Loucy (cell line): Measurements from ENCODE around the gene DCP1B.
"Not testable (repeated sequence)": the region's sequence is repeated elsewhere in the genome, so short reads cannot be mapped to it uniquely, and the experiment has no call there.

Experiments used
- H2AFZ ChIP-seq: fragments of 200-600 bp; sonication (generic); 2 replicates; pipeline ENCODE4 v1.6.0; 2016; ENCODE audit warnings: antibody characterized with exemption, mild to moderate bottlenecking, low read length, moderate library complexity
- H3F3A ChIP-seq: fragments of 200-600 bp; 2 replicates; pipeline ENCODE4 v1.6.0; 2016; ENCODE audit warnings: antibody characterized with exemption, low read depth, mild to moderate bottlenecking
- H3K27me3 ChIP-seq: fragments of 200-600 bp; sonication (generic); 2 replicates; pipeline ENCODE4 v1.6.1; 2014; ENCODE audit warnings: low read length, mild to moderate bottlenecking; ENCODE audit not compliant: insufficient read depth, poor library complexity, severe bottlenecking
- H3K36me3 ChIP-seq: fragments of 200-600 bp; sonication (generic); 2 replicates; pipeline ENCODE4 v1.6.1; 2016; ENCODE audit warnings: low read length; ENCODE audit not compliant: insufficient read depth
- H3K4me1 ChIP-seq: fragments of 200-600 bp; sonication (generic); 2 replicates; pipeline ENCODE4 v1.5.1; 2014; ENCODE audit warnings: low read length, mild to moderate bottlenecking; ENCODE audit not compliant: insufficient read depth, poor library complexity, severe bottlenecking
- H3K4me2 ChIP-seq: fragments of 200-600 bp; sonication (generic); 2 replicates; pipeline ENCODE4 v1.6.0; 2014; ENCODE audit warnings: antibody characterized with exemption, low read length, low read depth, mild to moderate bottlenecking; ENCODE audit not compliant: poor library complexity, severe bottlenecking
- H3K4me3 ChIP-seq: fragments of 200-600 bp; sonication (generic); 2 replicates; pipeline ENCODE4 v1.5.1; 2014; ENCODE audit warnings: low read length, mild to moderate bottlenecking, mixed read lengths; ENCODE audit not compliant: poor library complexity, severe bottlenecking
- H3K79me2 ChIP-seq: fragments of 200-600 bp; sonication (generic); 2 replicates; pipeline ENCODE4 v1.6.1; 2014; ENCODE audit warnings: low read length; ENCODE audit not compliant: insufficient read depth
- H3K9ac ChIP-seq: fragments of 200-600 bp; sonication (generic); 2 replicates; pipeline ENCODE4 v1.6.0; 2014; ENCODE audit warnings: mild to moderate bottlenecking, low read depth, low read length, moderate library complexity; ENCODE audit not compliant: poor library complexity, severe bottlenecking
- H3K9me2 ChIP-seq: fragments of 200-600 bp; sonication (generic); replicated peaks from 2 replicates; pipeline ENCODE4 v1.6.1; 2016; ENCODE audit warnings: low read depth, low read length, mixed read lengths
- H3K9me3 ChIP-seq: fragments of 200-600 bp; sonication (generic); 2 replicates; pipeline ENCODE4 v1.6.1; 2014; ENCODE audit warnings: mild to moderate bottlenecking, antibody characterized with exemption, low read length, low read depth; ENCODE audit not compliant: insufficient read depth
- H4K20me1 ChIP-seq: fragments of 200-600 bp; sonication (generic); 2 replicates; pipeline ENCODE4 v1.6.0; 2014; ENCODE audit warnings: antibody characterized with exemption, low read length, mild to moderate bottlenecking; ENCODE audit not compliant: insufficient read depth, poor library complexity, severe bottlenecking
- EZH2phosphoT487 ChIP-seq: fragments of 200-600 bp; IDR thresholded peaks from 2 replicates; pipeline ENCODE4 v1.6.1; 2018; ENCODE audit warnings: antibody characterized with exemption, mild to moderate bottlenecking, moderate library complexity, borderline replicate concordance
- TF ChIP-seq, protein P1 (sequence below): fragments of 200-600 bp; sonication (generic); conservative IDR thresholded peaks from 2 replicates; pipeline ENCODE4 v1.5.1; 2014; ENCODE audit warnings: mild to moderate bottlenecking, antibody characterized with exemption, low read length

Gene DCP1B

DNA sequence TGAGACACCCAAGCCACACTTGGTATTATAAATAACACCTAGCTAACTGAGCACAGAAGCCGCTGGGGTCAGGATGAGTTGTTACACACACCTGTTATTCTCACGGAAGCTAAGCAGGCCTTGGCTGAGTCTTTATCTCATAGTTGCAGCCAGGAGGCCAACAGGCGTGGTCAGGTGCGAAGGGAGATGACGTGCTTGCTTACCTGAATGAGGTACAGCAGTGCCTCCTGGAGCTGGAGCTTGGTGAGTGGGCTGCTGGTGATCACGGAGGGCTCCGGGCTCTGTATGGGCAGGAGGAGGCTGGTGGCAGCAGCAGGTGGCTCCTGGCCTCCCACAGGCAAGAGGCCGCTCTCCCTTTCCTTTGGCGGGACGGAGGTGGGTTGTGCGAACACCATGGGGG lies 55.4 kb downstream of the DCP1B start:
- no peaks in the 10 kb centered on the region for H3K9me3 ChIP-seq

DNA sequence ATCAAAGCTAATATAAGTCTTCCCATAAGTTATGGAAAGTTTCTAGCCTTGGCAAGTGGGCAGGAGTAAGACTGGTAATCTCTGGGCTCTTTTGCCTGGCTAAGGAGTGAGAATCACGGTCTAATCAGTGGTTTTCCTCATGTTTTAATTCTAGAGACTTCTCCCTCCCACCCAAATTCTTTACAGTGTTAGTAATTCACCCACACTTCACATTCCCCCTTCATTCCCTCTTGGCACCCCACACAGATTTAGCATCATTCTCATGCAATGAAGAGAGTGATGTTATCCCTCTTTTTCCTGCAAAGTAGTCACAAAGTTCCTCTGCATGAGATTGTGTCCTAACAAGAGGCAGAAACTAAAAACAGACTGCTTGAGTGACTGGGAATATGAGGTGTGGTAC lies 57.2 kb downstream of the DCP1B start:
- H3K36me3 ChIP-seq = peaks cover 29% of the 10 kb centered on the region; the same call in 1 of the 2 replicates
- TF ChIP-seq EZH2phosphoT487 = no peak
- TF ChIP-seq, protein P1, sequence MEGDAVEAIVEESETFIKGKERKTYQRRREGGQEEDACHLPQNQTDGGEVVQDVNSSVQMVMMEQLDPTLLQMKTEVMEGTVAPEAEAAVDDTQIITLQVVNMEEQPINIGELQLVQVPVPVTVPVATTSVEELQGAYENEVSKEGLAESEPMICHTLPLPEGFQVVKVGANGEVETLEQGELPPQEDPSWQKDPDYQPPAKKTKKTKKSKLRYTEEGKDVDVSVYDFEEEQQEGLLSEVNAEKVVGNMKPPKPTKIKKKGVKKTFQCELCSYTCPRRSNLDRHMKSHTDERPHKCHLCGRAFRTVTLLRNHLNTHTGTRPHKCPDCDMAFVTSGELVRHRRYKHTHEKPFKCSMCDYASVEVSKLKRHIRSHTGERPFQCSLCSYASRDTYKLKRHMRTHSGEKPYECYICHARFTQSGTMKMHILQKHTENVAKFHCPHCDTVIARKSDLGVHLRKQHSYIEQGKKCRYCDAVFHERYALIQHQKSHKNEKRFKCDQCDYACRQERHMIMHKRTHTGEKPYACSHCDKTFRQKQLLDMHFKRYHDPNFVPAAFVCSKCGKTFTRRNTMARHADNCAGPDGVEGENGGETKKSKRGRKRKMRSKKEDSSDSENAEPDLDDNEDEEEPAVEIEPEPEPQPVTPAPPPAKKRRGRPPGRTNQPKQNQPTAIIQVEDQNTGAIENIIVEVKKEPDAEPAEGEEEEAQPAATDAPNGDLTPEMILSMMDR = no peak

More for the DNA sequence above, 55.4 kb downstream of the DCP1B start:
- TF ChIP-seq EZH2phosphoT487 = no peak
- TF ChIP-seq, protein P1 = no peak
- peaks cover 38% of the 10 kb centered on the region; the same call in 1 of the 2 replicates for H3K36me3 ChIP-seq
- H3F3A ChIP-seq = no peaks in the 10 kb centered on the region
- H4K20me1 ChIP-seq = no peaks in the 10 kb centered on the region
- no peak overlapping the region for H3K9ac ChIP-seq
- H3K4me2 ChIP-seq = no peak overlapping the region
- H3K4me1 ChIP-seq = no peaks in the 10 kb centered on the region
- no peaks in the 10 kb centered on the region for H3K9me2 ChIP-seq
- no peaks in the 10 kb centered on the region for H3K79me2 ChIP-seq
- no peak overlapping the region for H3K4me3 ChIP-seq
- H3K27me3 ChIP-seq = no peaks in the 10 kb centered on the region
- no peak overlapping the region for H2AFZ ChIP-seq

DNA sequence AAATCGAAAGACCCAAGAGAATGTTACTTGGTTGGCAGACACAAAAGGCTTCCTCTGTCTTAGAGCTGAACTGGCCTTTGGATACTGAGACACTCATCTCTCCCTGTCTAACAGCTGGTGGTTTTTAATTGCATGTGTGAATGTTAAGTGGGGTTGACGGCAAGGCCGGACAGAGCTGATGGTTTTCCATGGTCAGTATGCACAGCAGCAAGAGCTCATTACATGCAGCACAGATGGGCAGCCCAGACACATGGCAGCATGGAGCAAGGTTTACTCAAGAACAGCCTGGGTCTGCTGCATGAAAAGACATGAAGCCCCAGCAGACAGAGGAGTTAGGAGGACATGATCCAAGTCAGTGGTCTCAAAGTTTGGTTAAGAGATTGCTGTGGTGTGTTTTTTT lies 58.0 kb downstream of the DCP1B start:
- TF ChIP-seq EZH2phosphoT487 = no peak
- Histone ChIP-seq H3K4me3 (no peak overlapping the region), H3K9me2 (no peaks in the 10 kb centered on the region), H3K4me2 (no peak overlapping the region), H3F3A (no peaks in the 10 kb centered on the region), H3K4me1 (no peaks in the 10 kb centered on the region), H3K27me3 (no peaks in the 10 kb centered on the region), H3K9me3 (no peaks in the 10 kb centered on the region), H3K9ac (no peak overlapping the region), H3K79me2 (no peaks in the 10 kb centered on the region), H2AFZ (no peak overlapping the region), H3K36me3 (peaks cover 21% of the 10 kb centered on the region; the same call in 1 of the 2 replicates), H4K20me1 (no peaks in the 10 kb centered on the region)

More for the DNA sequence above, 57.2 kb downstream of the DCP1B start:
- no peaks in the 10 kb centered on the region for H3K4me1 ChIP-seq
- H3K79me2 ChIP-seq = no peaks in the 10 kb centered on the region
- no peaks in the 10 kb centered on the region for H3K9me3 ChIP-seq
- no peak overlapping the region for H3K9ac ChIP-seq
- no peaks in the 10 kb centered on the region for H4K20me1 ChIP-seq
- H3K9me2 ChIP-seq = no peaks in the 10 kb centered on the region
- H2AFZ ChIP-seq = no peak overlapping the region
- H3F3A ChIP-seq = no peaks in the 10 kb centered on the region
- no peak overlapping the region for H3K4me2 ChIP-seq
- H3K4me3 ChIP-seq = no peak overlapping the region
- no peaks in the 10 kb centered on the region for H3K27me3 ChIP-seq

DNA sequence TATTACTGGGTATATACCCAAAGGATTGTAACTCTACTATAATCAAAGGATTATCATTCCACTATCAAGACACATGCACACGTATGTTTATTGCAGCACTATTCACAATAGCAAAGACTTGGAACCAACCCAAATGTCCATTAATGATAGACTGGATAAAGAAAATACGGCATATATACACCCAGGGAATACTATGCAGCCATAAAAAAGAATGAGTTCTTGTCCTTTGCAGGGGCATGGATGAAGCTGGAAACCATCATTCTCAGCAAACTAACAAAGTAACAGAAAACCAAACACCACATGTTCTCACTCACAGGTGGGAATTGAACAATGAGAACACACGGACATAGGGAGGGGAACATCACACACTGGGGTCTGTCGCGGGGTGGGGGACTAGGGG lies 58.8 kb downstream of the DCP1B start:
- not testable (repeated sequence) for H3K9me2 ChIP-seq, H4K20me1 ChIP-seq, H3K9ac ChIP-seq, H3K4me2 ChIP-seq, H2AFZ ChIP-seq, H3K4me1 ChIP-seq, H3F3A ChIP-seq, H3K27me3 ChIP-seq, H3K4me3 ChIP-seq, H3K9me3 ChIP-seq, H3K79me2 ChIP-seq
- H3K36me3 ChIP-seq = peaks cover 19% of the 10 kb centered on the region; the same call in 1 of the 2 replicates
